HG02938 (cell line): ENCODE measurements around the gene ABCC3.

ENCODE experiments used
- ATAC-seq: cut with Tn5 transposase; IDR thresholded peaks from one replicate; pipeline ENCODE4 v1.9.1; 2021; ENCODE audit warnings: mild to moderate bottlenecking, moderate library complexity; ENCODE audit not compliant: unreplicated experiment

The ABCC3 gene

GRCh38 chr17:50725769-50726655 is 91.3 kb downstream of the ABCC3 start:
- no peak for ATAC-seq

- ATAC-seq, result no peak
These were observed 93.4 kb downstream of the ABCC3 start for GRCh38 chr17:50728112-50728429.

DNA sequence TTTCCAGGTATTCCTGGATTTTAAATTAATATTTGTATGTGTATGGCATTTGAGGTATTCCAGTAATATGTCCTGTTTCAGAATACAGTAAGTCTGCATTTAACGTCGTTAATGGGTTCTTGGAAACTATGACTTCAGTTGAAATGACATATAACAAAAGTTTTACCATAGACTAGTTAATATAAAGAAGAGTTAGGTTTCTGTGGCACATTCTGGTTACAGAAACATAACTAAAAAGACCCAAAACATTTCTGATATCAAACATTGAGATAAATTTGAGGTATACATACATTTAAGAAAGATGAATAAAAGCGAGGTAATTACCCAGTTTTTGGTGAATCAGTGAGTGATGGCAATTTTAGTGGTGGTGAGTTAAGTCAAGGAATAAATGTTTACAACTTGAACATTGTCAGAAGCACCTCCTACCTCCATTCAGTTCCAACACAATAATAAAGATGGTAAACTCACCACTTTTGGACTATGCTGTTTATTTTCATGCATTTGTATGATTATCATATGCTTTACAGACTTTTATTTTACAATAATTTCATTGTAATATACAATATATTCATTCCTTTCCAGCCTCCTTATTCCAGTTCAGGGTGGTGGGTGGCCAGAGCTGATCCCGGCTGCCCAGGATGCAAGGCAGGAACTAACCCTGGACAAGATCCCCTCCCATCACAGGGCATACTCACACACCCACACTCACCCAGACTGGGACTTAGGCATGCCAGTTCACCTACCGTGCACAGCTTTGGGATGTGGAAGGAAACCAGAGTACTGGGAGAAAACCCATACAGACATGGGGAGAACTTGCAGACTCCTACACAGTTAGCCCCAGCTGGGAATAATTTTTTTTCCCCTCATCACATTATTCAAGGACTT is 94.4 kb downstream of the ABCC3 start:
- ATAC-seq, result no peak

DNA sequence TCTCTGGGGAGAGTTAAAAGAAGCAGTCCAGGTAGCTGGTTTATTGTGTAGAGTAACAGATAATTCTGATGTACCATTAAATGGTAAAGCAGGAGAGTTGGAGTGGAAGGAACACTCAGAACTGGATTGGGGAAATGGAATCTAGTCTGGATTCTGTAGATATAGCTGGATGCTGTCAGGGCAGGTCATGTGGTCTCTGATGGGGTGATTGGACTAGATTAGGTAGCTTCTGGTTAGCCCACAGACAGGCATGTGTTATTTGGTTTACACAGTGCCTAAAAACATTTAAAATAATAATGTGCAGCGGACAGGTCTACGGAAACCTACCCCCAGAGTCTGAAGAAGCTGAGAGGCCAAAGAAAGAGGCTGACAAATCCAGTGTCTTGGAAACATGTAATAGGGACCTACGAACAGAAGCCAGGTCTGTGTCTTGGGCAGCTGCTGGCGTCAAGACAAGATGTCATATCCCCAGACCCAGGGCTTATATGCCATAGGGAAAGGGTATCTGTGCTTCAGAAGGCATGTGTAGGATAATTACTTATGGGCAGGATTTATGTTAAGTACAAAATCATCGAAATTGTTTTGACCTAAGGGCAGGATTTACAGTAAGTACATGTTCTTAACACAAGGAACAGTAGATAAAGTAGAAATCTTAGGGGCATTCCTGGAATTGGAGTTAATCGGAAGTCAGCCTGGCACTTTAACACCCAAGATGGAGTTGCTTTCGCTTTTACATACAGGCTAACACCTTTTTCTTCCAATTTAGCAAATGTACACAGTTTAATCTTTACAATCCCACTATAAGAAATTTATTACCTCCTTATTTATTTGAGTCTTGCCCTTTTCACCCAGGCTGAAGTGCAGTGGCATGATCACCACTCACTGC is 97.1 kb downstream of the ABCC3 start:
- ATAC-seq, result no peak

DNA sequence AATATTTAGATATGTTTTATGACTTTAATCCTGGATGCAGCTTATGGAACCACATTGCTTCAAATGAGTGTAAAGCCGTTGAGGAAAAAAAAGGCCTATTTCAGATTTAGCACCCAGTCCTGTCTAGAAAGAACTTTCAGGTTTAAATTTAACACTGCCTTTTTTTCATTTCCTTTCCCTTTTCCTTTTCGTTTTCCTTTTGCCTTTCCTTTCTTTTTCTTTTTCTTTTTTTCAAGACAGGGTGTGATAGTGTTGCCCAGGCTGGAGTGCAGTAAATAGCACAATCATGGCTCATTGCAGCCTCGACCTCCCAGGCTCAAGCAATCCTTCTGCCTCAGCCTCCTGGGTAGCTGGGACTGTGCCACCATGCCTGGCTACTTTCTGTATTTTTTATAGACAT is 100.6 kb downstream of the ABCC3 start:
- ATAC-seq, result no peak

DNA sequence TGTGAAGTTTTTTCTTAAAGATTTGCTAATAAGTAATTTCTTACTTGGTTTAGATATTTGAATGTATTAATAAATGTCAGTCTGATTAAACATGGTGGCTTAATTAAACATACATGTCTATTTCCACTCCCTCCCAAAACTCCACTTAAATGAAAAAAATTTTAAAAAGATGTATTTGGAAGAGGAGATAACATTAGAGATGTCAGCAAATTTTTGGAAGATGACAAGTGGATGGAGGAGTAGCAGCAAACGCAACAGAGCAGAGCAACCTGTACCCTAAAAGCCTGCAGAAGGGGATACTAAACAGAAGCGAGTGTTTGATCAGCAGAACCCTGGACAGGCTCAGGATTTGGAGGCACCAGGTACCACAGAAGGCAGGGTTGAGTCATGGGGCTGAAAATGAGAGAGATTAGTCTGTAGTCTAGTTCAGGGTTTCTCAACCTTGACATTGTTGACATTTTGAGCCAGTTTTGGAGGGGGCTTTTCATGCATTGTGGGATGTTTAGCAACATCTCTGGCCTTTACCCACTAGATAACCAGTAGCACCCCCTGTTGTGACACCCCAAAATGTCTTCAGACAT is 102.5 kb downstream of the ABCC3 start:
- ATAC-seq, result no peak

DNA sequence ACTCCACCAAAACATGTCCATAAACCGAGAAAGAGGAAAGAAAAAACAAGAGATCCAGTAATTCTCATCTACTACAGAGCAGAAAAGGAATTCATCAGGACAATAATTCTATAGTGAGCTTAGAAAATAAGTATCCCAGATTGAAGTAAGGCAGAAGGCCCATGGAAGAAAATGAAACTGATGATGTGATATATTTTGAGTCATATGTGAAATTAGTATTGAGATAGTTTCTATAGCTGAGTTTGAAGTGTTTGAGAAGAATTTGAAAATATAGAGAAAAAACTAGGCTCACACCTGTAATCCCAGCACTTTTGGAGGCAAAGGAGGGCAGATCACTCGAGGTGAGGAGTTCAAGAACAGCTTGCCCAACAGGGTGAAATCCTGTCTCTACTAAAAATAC is 104.4 kb downstream of the ABCC3 start:
- ATAC-seq, result no peak
